ENCODE results near the gene PTOV1.

DNA sequence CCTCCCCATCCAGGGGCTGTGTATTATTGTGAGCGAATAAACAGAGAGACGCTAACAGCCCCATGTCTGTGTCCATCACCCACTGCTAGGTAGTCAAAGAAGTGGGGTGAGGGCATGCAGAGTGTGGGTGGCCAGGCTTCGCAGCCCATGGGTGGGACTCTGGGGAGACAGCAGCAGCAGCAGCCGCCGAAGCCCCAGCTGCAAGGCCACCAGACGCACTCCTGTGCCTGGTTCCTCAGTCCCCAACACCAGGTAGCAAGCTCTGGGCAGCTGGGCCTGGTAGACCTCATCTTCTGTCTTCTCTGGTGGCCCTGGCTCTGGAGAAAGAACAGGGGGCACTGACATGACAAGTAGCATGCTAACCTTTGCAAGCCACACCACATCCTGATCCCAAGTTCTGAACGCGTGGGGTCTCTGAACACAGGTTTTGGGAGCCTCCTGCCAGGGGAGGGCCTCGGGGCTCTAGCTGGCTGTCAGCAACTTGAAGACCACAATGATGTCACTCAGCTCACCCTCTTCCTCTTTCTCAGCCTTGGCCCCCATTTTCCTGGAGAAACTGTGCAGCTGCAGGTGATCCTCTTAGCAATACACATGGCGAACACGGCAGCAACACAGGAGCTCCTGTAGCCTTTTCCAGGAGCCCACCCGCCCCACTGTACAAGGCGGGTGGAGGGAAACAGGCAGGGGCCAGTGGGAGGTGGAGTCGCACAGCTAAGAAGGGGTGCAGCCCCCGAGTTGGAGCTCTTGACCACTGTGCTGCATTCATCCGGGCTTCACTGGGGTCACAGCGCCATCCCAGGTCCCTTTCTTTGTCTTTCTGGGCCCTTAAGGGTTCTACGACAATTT lies 43.7 kb upstream of the PTOV1 start:
- TF ChIP-seq POLR2AphosphoS5 (IDR thresholded peaks at IDR 0.05), result no peak
- no peak for TF ChIP-seq POLR2A (IDR thresholded peaks at IDR 0.05)

Measured in transverse colon (tissue), 3 donors.